GM19025 (cell line): ENCODE data around the gene CDH4.

Experiments
- ATAC-seq: cut with Tn5 transposase; IDR thresholded peaks from one replicate; pipeline ENCODE4 v1.9.1; 2021; ENCODE audit warnings: mild to moderate bottlenecking, low read depth, moderate library complexity; ENCODE audit not compliant: unreplicated experiment

Gene CDH4

DNA sequence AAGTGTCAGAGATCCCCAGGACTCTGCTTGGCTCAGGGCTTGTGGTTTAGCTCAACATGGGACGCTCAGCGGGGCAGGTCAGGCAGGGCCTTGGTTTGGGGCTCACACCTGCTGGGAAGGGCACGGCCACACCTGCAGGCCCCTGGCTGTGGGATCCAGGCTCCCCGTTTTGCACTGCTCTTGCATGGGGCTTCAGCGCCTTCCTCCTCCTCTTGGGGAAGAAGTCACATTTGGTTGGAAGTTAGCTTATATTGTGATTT is 378.3 kb downstream of the CDH4 start:
- no peak for ATAC-seq

DNA sequence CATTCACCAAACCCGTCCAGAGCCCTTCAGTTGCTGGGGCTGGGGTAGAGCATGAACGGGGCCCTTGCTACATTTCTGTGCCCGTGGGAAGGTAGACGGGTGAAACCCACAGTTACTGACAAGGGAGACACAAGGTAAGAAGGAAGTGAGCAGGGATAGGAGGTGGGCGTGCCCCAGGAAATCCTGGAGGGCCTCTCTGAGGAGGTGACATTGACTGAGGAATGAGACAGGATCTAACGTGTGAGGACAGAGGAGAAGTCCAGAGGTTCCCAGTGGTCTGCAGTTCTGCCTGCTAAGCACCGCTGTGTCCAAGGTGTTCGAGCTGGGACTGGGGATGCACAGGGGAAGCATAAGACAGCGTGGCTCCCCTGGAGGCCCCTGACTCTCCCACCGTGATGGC is 378.8 kb downstream of the CDH4 start:
- no peak for ATAC-seq

- no peak for ATAC-seq
These were observed 379.7 kb downstream of the CDH4 start for GRCh38 chr20:61631751-61632150.

DNA sequence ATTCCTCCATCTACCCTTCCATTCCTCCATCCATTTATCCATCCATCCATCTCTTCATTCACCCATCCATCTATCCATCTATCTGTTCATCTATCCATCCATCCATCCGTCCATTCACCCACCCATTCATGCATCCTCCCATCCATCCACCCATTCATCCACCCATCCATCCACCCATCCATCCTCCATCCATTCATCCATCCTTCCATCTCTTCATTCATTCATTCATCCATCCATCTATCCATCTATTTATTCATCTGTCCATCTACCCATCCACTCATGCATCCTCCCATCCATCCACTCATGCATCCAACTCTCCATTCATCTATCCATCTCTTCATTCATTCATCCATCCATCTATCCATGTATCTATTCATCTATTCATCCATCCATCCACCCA is 380.9 kb downstream of the CDH4 start:
- ATAC-seq, result no peak

GRCh38 chr20:61634376-61635145 is 382.5 kb downstream of the CDH4 start:
- ATAC-seq, result no peak

- ATAC-seq, result no peak
These were observed 383.8 kb downstream of the CDH4 start for GRCh38 chr20:61635721-61636455.

- no peak for ATAC-seq
These were observed 384.6 kb downstream of the CDH4 start for GRCh38 chr20:61636531-61637116.

GRCh38 chr20:61638802-61639585 is 386.9 kb downstream of the CDH4 start:
- ATAC-seq, result no peak

GRCh38 chr20:61640131-61640870 is 388.2 kb downstream of the CDH4 start:
- ATAC-seq, result no peak

- no peak for ATAC-seq
These were observed 388.8 kb downstream of the CDH4 start for GRCh38 chr20:61640871-61641245.

- no peak for ATAC-seq
These were observed 391.8 kb downstream of the CDH4 start for GRCh38 chr20:61643656-61644377.

GRCh38 chr20:61644378-61645076 is 392.5 kb downstream of the CDH4 start:
- no peak for ATAC-seq

DNA sequence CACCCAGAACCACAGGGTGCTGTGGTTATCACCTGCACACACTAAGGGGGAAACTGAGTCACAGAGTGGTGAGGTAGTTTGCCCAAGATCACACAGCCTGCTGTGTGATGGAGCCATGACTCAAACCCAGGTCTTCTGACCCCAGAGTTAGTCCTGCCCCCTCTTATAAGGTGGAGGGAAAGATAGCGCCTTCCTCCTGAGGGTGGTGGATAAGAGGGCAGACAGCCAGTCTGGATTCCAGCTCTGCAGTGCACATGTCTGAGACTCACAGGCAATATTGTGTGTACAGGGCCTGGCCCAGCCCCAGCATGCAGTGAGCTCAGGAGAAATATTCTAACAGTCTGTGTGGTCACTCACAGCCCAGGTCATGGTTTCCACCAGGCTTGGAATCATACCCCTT is 393.7 kb downstream of the CDH4 start:
- ATAC-seq, result no peak

DNA sequence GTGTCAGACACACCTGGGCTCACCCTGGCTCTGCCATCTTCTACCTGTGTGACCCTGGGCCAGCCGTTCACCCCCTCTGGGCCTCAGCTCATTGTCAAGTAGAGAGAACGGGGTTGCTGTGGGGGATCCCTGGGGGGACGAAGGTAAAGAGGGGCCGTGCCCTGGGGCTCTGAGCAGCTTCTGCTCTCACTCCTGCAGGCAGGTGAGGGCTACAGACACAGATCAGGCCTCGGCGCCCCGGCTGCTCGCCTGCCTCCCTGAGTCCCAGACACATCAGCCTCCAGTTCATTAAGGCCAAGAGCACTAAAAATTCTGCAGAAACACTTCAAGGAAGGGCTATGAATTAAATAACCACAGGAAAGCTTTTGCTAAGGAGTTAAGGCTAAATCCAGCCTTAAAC is 394.4 kb downstream of the CDH4 start:
- ATAC-seq, result no peak

DNA sequence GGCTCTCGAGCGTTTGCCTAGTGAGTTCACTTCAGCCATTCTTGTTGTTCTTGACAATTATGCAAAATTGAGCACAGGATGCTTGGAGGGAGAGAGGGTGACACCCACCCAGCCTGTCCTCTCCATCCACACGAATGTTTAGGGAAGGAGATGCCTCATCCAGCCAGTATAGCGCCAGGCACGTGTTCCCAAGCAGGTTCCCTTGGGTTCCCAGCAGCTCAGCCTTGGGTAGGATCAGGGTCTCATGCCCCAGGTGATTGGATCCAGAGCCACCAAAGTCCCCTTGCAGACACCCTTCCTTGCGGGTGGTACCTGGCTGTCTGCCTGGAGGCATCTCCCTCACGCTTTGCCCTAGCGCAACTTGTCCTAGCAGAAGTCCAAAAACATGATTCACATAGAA is 394.9 kb downstream of the CDH4 start:
- no peak for ATAC-seq

GRCh38 chr20:61647702-61648101 is 395.6 kb downstream of the CDH4 start:
- no peak for ATAC-seq

GRCh38 chr20:61649105-61649859 is 397.2 kb downstream of the CDH4 start:
- no peak for ATAC-seq

- no peak for ATAC-seq
These were observed 397.8 kb downstream of the CDH4 start for GRCh38 chr20:61649860-61650162.
